GM21528 (cell line): ENCODE results near the gene SLC30A3.

Experiments used
- ATAC-seq: cut with Tn5 transposase; IDR thresholded peaks from one replicate; pipeline ENCODE4 v1.9.1; 2021; ENCODE audit warnings: mild to moderate bottlenecking, moderate library complexity; ENCODE audit not compliant: unreplicated experiment, low FRiP score

The SLC30A3 gene

DNA sequence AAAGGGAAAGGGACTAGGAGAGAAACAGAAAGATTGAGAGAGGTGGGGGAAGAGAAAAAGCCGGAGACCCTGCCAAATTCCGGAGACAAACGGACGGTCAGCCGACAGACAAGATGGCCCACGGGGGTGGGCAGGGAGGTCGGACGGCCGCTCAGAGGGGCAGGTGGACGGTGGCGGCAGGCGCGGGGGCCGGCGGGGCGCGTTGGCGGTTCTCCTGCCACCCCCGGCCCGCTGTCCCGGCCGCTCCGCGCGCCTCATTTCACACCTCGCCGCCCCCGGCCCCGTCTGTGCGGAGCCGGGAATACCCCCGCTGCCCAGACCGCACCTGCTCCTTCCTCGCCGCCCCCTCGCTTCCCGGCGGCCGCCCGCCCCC lies 935 bp downstream of the SLC30A3 start:
- no peak for ATAC-seq

DNA sequence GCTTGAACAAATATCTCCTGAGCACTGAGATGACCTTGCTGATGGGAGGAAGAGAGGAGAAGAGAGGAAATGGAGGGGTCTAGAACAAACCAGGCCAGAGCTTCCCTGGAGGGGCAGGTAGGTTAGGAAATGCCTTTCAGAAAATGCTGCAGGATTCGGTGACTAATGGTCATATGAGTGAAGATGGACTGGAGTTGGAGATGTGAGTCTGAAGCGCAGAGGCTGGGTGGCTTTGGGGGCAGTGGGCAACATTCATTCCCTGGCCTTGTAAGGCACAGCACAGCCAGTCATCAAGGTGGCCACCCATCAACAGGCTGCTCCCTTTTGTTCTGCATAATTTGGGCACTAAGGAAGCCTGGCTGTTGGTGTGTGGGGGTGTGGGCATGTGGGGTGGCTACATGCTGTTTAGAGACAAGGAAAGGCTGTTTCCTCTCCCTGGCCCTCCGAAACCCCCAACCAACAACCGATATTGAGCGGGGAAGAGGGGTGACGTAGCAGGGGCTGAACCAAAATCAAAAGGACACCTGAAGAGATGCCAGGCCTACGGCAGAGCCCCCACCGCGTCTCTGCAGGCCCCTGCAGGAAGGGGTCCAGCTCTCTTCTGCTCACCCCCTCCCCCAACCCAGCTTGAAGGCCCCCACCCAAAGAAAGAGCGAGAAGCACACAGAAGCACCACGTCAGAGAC lies 1.5 kb downstream of the SLC30A3 start:
- ATAC-seq: no peak

DNA sequence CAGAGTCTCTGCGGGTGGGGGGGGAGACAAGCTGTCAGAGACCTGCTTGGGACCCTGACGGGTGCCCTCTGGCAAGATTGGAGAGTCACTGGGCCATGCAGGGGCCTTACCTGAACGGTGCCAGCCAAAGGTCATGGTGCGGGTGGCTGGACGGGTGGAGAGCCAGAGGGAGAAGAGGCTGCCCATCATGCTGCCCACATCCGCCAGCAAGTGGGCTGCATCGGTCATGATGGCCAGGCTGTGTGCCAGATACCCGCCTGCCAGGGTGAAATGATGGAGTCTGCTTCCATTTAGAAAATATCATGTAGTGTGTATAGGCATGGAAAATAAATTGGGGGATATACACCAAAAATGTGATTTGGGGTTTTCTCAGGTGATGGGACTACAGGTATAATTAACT lies 4.8 kb downstream of the SLC30A3 start:
- no peak for ATAC-seq

DNA sequence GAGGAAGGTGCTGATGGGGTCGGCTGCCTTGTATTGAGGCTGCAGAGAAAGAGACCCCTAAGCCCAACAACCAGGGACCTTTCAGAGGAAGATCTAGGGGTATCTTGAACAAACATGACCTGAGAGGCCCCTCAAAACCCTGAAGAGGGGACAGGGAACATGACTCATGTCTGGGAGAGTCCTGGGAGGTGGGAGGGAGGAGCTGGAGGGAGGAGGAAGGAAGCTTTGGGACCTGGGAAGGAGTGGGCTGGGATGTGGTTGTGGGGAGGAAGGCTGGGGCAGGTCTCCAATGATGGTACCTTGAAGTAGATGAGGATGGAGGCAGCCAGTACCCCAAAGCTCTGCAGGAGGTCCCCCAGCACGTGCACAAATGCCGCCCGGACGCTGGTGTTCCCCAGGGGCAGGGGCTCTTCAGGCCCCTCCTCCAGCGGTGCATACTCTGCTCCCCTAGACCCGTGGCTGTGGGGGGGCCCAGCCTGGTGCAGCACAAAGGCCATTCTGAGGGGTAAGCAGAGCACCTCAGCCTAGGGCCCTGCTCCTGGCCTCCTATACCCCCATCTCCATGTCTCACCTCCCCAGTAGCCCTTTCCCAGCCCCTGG lies 5.9 kb downstream of the SLC30A3 start:
- no peak for ATAC-seq

DNA sequence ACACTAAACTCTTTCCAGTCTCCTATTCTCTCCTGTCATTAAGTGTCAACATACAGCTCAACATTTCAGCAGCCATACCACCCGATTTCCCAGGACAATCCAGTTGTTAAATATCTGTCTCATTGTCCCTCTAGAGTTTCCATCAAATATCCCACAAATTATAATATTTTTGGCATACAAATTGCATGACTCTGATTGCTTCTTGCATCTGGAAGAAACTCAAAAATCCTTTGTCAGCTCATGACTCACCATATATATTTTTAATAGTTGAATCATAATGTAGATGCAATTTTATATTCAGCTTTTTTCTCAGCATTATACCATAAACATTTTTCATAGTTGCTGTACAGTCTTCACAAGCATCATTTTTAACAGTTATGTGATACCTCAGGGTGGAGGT lies 7.2 kb downstream of the SLC30A3 start:
- ATAC-seq: no peak

DNA sequence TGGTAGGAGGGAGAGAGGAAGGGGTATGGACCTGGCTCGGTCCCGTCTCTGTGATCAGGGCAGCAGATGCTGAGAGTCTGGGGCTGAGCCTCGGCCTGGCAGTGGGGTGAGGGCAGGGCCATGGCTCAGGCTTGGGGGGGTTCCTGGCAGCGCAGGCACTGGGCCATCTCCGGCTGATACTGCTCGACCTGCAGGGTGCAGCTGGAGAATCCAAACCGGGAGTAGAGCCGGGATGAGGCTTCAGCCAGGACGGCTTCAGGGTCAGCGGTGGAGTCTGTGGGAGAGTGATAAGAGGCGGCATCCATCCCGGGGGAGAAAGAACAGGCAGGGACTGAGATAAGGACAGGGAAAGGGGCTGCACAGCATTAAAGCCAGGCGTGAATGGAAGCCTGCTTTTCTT lies 7.7 kb downstream of the SLC30A3 start:
- no peak for ATAC-seq

DNA sequence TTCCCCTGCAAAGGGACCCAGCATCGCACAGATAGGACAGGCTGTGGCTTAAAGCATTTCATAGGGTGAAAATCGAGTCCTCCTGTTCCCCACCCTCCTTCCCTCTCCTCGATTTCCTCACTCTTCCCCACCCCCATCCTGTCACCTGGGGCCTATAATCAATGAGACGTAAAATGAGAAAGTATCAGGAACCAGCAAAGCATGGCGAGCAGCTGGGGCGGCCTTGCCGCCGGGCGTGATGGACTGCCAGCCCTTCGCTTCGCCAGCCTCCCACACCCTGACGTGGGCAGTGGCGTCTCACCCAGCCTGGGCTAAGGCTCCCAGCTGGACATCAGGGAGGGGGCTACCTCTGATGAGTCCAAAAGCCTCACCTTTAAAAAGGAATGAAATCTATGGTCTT lies 11.1 kb downstream of the SLC30A3 start:
- ATAC-seq: no peak

DNA sequence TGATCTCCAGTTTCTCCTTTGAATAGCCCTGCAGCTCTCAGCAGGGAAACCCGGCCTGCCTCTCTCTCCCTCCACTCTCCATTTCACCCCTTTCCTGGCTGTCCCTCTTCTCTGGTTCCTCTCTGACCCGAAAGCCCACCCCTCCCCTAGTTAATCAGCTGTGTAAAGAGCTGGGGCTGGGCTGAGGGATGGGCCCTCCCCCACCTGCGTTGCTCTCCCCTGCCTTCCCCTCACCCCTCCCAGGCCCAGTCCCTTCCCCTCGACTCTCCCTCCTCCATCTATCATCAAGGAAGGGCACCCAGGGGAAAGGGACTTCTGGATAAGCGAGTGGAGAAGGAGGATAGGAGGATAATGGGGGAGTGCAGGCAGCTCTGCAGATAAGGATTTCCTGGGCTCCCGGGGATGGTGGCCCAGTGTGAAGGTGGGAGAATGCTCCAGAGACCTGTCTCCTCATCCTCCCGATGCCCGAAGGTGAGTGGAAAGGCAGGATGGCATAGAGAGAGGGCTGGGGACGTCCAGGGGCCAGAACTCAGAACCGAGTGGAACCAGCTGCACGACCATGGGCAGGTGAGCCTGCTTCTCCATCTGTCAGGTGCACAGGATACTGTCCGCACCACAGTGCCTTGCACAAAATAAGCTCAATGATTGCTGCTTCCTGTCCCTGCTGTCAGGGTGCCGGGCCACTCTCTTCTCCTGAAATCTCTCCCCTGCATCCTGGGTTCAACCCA lies 12.0 kb downstream of the SLC30A3 start:
- no peak for ATAC-seq

DNA sequence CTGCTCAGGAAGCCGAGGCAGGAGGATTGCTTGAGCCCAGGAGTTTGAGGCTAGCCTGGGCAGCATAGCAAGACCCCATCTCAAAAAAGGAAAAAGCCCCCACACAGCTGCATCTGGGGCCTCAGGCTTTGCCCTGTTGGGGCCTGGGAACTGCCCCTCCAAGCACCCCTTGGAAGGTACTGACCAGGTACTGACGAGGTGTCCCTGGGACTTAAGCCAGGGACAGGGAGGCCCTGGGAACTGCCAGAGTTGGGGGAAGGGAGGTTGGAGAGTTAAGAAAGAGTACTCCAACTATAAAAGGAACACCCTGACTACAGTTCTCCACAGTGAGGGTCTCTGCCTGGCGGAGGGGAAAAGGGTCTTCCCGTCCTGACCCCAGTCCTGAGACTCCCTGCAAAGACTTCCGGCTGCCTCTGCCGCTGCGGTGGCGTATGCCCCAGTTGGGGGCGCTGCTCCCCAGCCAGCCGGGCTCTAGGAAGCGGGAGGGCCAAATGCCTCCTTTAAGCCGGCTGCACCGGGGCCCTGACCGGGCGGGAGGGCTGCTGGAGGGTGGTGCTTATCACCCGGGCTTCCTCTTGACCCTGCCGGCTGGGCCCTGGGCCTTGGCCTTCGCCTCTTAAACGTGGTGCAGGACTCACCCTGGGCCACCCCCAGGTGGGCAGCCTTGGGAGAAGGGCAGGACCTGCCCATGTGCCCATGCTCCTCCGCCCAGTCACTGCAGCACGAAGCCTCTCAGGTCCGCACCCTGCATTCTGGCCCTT lies 12.8 kb downstream of the SLC30A3 start:
- ATAC-seq: no peak

DNA sequence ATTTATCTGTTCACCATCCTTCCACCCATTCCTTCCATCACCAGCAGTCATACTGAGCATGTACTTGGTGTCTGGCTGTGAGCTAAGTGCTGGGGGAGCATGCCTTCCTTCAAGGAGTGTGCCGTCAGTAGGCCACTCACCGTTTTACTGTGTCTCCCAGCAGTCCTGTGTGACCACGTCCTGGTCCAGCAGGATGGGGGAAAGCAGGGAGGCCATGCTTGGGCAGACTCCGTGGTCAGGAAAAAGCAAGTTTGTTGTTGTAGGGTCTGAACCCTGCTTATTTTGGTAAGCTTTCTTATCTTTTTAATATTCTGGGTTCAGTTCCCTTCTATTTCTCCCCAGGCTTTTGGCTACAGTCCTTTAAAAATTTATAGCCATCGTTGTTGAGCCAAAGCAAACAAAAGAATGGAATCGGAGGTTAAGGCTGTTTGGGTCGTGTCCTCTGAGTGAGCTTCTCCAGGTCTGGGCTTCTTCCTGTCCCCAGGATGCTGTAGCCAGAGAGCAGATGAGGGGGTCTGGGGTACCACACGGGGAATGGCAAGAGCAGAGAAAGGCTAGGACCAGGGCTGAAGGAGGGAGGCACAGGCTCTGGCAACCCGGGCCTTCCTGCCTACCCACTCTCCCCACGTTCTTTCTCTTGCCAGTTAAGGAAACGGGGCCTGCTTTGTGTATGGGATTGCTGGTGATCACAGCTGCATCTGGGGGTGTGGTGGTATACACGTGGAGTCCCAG lies 13.5 kb downstream of the SLC30A3 start:
- ATAC-seq: no peak

DNA sequence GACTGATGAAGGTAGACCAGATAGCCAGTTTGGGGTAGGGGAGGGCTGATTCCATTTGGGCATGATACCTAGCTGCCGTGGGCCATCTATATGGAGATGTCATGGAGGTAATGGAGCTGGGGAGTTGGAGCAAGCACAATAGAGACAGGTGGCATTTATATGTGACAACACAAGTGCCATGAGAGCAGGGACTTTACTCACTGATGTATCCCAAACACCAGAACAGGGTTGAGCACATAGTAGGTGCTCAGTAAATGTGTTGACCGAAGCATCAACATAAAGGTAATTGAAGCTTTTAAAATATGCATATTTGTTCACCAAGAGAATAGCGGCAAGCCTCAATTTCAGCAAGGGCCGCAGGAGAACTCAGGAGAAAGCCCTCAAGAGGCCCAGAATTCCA lies 15.0 kb downstream of the SLC30A3 start:
- ATAC-seq: no peak

DNA sequence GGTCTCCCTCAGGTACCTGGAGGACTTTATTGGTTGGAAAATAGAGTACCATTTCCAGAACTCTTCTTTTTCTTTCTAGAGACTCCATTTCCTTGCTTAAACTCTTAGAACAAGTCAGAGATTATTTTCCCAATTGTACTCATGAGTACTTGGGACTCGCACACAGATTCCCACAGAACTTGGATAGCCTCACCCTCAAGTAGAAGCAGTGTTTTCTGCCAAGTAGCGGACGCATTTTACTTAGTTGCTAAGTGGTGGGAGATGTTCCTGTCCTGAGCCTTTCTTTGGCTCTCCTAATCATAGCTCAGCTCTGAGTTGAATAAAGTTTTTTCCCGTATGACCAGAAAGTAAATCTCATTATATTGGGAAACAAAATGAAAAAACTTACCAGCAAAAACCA lies 17.2 kb downstream of the SLC30A3 start:
- ATAC-seq: no peak

DNA sequence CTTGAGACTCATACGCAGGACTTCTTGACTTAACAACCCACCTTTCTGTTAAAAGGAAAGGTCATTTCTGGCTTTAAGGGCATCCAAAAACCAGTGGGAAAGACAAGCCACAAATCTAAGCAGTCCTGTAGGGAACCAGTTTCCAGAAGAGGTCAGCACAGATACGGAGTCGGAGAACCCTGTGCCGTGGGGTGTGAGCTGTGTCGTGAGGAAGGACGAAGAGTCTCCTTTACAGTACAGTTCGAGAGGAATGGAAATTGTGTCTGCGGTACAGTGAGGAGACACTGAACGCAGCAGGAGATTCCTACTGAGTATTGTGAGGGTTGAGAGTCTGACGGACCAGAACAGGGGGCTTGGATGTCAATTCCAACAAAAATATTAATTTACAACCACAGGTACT lies 17.7 kb downstream of the SLC30A3 start:
- no peak for ATAC-seq

DNA sequence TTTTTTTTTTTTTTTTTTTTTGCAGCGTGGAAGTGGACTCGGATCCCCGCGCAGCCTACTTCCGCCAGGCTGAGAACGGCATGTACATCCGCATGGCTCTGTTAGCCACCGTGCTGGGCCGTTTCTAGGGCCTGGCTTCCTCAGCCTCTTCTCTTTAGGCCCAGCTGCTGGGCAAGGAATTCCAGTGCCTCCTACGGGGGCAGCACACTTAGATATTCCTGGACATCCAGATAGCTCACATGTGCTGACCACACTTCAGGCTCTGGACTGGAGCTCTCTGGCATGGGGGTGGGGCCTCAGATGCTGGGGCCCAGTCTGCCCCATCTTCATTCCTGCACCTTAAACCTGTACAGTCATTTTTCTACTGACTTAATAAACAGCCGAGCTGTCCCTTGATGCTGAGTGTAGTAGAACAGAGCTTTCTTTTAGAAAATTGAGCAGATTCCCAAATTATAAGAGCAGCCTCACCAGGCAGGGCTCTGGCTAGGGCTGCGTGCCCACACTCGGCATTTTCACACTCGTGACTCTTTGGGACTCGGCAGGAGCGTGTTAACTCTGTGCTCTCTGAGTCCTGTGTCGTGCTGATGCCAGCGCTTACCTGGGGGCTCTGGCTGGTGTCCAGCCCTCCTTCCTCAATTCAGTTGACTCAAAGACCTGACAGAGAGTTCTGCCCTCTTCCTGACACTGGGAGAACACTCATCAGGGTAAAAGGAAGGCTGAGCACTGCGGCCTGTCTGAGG lies 19.3 kb downstream of the SLC30A3 start:
- no peak for ATAC-seq

DNA sequence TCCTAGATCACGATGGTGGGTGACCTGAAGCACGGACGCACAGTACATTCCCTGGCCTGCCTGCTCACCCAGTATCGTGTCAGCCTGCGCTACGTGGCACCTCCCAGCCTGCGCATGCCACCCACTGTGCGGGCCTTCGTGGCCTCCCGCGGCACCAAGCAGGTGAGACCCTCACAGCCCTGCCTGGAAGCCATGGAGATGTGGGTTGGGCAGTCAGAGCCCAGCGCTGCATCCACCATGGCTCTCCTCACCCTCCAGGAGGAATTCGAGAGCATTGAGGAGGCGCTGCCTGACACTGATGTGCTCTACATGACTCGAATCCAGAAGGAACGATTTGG lies 20.3 kb downstream of the SLC30A3 start:
- ATAC-seq: no peak

DNA sequence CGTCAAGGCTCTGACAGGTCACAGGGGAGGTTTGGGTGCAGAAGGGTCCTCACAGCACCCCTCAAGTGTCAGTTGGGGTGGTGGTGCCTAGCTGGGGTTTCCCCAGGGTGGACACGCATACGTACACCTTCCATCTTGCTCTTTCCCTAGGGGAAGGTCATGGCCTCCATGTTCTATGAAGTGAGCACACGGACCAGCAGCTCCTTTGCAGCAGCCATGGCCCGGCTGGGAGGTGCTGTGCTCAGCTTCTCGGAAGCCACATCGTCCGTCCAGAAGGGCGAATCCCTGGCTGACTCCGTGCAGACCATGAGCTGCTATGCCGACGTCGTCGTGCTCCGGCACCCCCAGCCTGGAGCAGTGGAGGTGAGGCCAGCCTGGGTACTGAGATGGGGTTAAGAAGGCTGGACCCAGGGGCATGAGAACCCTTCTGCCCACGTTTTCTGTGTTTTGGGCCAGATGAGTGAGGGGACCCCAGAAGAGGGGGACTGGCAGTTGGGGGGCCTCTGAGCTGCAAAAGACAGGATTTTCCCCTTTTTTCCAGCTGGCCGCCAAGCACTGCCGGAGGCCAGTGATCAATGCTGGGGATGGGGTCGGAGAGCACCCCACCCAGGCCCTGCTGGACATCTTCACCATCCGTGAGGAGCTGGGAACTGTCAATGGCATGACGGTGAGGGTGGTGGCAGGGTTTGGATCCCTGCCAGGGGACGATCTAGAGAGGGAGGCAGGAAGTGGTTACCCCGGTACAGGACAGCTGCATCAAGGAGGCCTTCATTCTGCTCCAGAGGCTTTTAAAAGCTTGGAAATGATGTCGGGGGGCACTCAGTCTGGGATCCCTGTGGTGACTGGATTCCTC lies 20.9 kb downstream of the SLC30A3 start:
- no peak for ATAC-seq

DNA sequence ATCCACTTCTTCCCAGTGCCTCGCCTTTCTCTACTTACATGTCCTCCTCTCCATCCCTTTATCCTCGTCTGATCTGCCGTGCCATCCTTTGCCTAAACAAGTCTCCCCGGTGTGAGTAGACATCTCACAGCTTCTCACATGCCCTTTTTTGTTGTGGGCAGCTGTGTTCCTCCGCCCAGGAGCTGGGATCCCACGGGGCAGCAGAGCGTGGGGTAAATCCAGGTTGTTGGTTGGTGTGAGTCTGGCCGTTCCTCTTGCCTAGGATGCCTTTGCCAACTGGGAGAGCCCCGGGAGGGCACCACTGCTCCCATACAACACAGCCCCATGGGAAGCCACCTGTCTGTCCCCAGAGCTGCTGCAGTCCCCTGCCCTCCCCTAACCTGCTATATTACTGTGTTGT lies 22.4 kb downstream of the SLC30A3 start:
- ATAC-seq: no peak

DNA sequence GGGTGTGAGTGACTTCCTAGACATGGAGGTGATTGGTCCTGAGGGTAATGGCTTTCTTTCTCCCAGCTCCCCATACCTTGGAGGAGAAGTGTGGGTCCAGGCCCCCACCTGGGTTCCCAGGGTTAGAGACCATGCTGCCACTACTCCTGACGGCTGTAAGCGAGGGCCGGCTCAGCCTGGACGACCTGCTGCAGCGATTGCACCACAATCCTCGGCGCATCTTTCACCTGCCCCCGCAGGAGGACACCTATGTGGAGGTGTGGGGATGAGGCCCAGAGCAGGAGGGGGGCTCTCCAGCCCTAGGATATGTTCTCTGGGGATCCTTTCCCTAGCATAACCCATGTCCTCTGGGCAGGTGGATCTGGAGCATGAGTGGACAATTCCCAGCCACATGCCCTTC lies 23.9 kb downstream of the SLC30A3 start:
- ATAC-seq: no peak

DNA sequence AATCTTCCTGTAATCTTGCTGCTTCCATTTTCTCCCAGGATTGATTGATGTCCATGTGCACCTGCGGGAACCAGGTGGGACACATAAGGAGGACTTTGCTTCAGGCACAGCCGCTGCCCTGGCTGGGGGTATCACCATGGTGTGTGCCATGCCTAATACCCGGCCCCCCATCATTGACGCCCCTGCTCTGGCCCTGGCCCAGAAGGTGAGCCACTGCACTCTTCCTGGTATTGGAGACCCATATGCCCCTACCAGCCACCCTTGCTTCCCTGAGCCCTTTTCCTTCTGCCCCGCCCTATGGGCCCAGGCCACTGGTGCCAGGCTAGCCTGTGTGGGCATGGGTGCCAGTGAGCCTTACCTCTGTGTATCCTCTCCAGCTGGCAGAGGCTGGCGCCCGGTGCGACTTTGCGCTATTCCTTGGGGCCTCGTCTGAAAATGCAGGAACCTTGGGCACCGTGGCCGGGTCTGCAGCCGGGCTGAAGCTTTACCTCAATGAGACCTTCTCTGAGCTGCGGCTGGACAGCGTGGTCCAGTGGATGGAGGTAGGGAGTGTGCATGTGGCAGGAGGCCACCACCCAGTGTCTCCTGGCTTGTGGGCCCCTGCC lies 25.4 kb downstream of the SLC30A3 start:
- no peak for ATAC-seq
